Liver (tissue), 3 donors: Measurements from ENCODE around the gene SAA4.

Experiments
- EGR1 ChIP-seq, 2 donors: IDR thresholded peaks; 2 replicates each; pipeline ENCODE4 v1.6.1; 2016 to 2018; ENCODE audit warnings: antibody characterized with exemption in 2 of 2, low read depth in 2 of 2
- FOXA1 ChIP-seq: IDR thresholded peaks from 2 replicates; pipeline ENCODE4 v1.6.1; 2016; ENCODE audit warnings: antibody characterized with exemption
- HNF4G ChIP-seq: IDR thresholded peaks from 2 replicates; pipeline ENCODE4 v1.6.1; 2016; ENCODE audit warnings: antibody characterized with exemption
- JUND ChIP-seq, 2 donors: IDR thresholded peaks; 2 replicates each; pipeline ENCODE4 v1.6.1; 2016; ENCODE audit warnings: antibody characterized with exemption in 2 of 2
- RAD21 ChIP-seq, 2 donors: IDR thresholded peaks; 2 replicates each; pipeline ENCODE4 v1.6.1; 2016; ENCODE audit warnings: antibody characterized with exemption in 2 of 2, mild to moderate bottlenecking in 2 of 2
- RXRA ChIP-seq, 2 donors: IDR thresholded peaks; 2 replicates each; pipeline ENCODE4 v1.6.1; 2017 to 2018; ENCODE audit warnings: antibody characterized with exemption in 2 of 2, mild to moderate bottlenecking in 1 of 2
- SP1 ChIP-seq: IDR thresholded peaks from 2 replicates; pipeline ENCODE4 v1.6.1; 2018; ENCODE audit warnings: antibody characterized with exemption, mild to moderate bottlenecking
- TAF1 ChIP-seq: conservative IDR thresholded peaks from 2 replicates; pipeline ENCODE4 v1.6.1; 2016; ENCODE audit warnings: antibody characterized with exemption, mild to moderate bottlenecking
- YY1 ChIP-seq: IDR thresholded peaks from 2 replicates; pipeline ENCODE4 v1.6.1; 2016; ENCODE audit warnings: antibody characterized with exemption, mild to moderate bottlenecking
- TF ChIP-seq, protein P1 (sequence below): fragments of 150-350 bp; IDR thresholded peaks from 2 replicates; pipeline ENCODE4 v1.5.1; 2017; ENCODE audit warnings: improper control_type of control experiment, low read depth, low read length; ENCODE audit not compliant: missing input control
- TF ChIP-seq, protein P2 (sequence below): IDR thresholded peaks from 2 replicates; pipeline ENCODE4 v1.6.1; 2016; ENCODE audit warnings: antibody characterized with exemption
- TF ChIP-seq, protein P3 (sequence below): IDR thresholded peaks from 2 replicates; pipeline ENCODE4 v1.6.1; 2016; ENCODE audit warnings: antibody characterized with exemption
- TF ChIP-seq, protein P4 (sequence below): IDR thresholded peaks from 2 replicates; pipeline ENCODE4 v1.6.1; 2016; ENCODE audit warnings: antibody characterized with exemption, mild to moderate bottlenecking
- donor health status: healthy.
- donor health status: healthy.

DNA sequence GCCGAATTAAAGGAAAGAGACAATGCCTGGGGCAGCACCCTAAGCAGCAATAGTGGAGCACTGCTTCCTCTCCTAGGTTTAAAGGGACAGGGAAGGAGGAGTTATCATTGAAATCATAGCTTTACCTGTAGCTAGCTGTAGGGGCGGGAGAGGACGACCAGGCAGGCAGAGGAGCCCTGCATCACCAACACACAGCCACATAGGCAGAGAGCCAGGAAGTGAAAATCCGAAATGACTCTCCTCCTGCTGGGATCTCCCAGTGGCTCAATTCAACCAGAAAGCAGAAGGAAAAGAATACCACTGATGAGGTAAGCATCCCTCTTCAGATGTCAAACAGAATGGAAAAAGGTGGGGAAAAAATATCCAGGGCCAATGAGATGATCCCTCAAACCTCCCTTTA is 43.6 kb downstream of the SAA4 start:
- TF ChIP-seq, protein P1, sequence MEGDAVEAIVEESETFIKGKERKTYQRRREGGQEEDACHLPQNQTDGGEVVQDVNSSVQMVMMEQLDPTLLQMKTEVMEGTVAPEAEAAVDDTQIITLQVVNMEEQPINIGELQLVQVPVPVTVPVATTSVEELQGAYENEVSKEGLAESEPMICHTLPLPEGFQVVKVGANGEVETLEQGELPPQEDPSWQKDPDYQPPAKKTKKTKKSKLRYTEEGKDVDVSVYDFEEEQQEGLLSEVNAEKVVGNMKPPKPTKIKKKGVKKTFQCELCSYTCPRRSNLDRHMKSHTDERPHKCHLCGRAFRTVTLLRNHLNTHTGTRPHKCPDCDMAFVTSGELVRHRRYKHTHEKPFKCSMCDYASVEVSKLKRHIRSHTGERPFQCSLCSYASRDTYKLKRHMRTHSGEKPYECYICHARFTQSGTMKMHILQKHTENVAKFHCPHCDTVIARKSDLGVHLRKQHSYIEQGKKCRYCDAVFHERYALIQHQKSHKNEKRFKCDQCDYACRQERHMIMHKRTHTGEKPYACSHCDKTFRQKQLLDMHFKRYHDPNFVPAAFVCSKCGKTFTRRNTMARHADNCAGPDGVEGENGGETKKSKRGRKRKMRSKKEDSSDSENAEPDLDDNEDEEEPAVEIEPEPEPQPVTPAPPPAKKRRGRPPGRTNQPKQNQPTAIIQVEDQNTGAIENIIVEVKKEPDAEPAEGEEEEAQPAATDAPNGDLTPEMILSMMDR: no peak
- TF ChIP-seq, protein P2, sequence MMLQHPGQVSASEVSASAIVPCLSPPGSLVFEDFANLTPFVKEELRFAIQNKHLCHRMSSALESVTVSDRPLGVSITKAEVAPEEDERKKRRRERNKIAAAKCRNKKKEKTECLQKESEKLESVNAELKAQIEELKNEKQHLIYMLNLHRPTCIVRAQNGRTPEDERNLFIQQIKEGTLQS: no peak
- no peak for TF ChIP-seq YY1
- TF ChIP-seq TAF1: no peak
- TF ChIP-seq, protein P3, sequence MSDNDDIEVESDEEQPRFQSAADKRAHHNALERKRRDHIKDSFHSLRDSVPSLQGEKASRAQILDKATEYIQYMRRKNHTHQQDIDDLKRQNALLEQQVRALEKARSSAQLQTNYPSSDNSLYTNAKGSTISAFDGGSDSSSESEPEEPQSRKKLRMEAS: no peak
- TF ChIP-seq, protein P4, sequence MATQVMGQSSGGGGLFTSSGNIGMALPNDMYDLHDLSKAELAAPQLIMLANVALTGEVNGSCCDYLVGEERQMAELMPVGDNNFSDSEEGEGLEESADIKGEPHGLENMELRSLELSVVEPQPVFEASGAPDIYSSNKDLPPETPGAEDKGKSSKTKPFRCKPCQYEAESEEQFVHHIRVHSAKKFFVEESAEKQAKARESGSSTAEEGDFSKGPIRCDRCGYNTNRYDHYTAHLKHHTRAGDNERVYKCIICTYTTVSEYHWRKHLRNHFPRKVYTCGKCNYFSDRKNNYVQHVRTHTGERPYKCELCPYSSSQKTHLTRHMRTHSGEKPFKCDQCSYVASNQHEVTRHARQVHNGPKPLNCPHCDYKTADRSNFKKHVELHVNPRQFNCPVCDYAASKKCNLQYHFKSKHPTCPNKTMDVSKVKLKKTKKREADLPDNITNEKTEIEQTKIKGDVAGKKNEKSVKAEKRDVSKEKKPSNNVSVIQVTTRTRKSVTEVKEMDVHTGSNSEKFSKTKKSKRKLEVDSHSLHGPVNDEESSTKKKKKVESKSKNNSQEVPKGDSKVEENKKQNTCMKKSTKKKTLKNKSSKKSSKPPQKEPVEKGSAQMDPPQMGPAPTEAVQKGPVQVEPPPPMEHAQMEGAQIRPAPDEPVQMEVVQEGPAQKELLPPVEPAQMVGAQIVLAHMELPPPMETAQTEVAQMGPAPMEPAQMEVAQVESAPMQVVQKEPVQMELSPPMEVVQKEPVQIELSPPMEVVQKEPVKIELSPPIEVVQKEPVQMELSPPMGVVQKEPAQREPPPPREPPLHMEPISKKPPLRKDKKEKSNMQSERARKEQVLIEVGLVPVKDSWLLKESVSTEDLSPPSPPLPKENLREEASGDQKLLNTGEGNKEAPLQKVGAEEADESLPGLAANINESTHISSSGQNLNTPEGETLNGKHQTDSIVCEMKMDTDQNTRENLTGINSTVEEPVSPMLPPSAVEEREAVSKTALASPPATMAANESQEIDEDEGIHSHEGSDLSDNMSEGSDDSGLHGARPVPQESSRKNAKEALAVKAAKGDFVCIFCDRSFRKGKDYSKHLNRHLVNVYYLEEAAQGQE: no peak
- no peak for TF ChIP-seq JUND (IDR thresholded peaks at IDR 0.05)
- TF ChIP-seq RAD21 (IDR thresholded peaks at IDR 0.05): no peak
- TF ChIP-seq EGR1 (IDR thresholded peaks at IDR 0.05; ENCODE audit: low read depth in 2 of 2): no peak
- TF ChIP-seq SP1: no peak
- no peak for TF ChIP-seq FOXA1
- no peak for TF ChIP-seq HNF4G
- TF ChIP-seq RXRA (IDR thresholded peaks at IDR 0.05): no peak
